ENCODE results near the gene GPR26.

GPR26 gene

GRCh38 chr10:123704812-123705211 is 38.7 kb downstream of the GPR26 start:
- Histone ChIP-seq H2AFZ (ENCODE audit: low read depth, low read length) (0 out of 2 replicates have a peak overlapping the region, but pooled peaks have one; percentile 22), H3K9me3 (ENCODE audit: insufficient read depth, low read length, severe bottlenecking) (no peaks in the 10 kb centered on the region), H4K20me1 (ENCODE audit: insufficient read depth, low read length) (no peaks in the 10 kb centered on the region), H3K4me3 (ENCODE audit: low read depth in 1 of 2, low read length in 2 of 2) (0 out of 4 replicates have a peak overlapping the region, but pooled peaks of 1 of the 2 experiments have one; percentile 15), H3K27ac (ENCODE audit: low read length) (peak overlapping the region; percentile 94), H3K4me2 (ENCODE audit: insufficient read depth, low read length) (peak overlapping the region; percentile 43), H3K9ac (ENCODE audit: low read depth, low read length) (peak overlapping the region; percentile 49), H3K36me3 (ENCODE audit: insufficient read depth, low read length) (no peaks in the 10 kb centered on the region), H3K79me2 (ENCODE audit: insufficient read depth, low read length) (no peaks in the 10 kb centered on the region), H3K4me1 (ENCODE audit: insufficient read depth, low read length) (peaks cover 68% of the 10 kb centered on the region), H3K27me3 (ENCODE audit: insufficient read depth, low read length, poor library complexity) (no peaks in the 10 kb centered on the region)
- ATAC-seq (ENCODE audit: insufficient read depth, low read depth) (peak; percentile 64), DNase-seq (peak; percentile 13)
- TF ChIP-seq CTCF (IDR thresholded peaks at IDR 0.05; ENCODE audit: borderline replicate concordance, extremely low read depth, low read length, poor library complexity, severe bottlenecking) (no peak), EZH2 (IDR thresholded peaks at IDR 0.05; ENCODE audit: borderline replicate concordance, low read depth, low read length, severe bottlenecking) (no peak)

- H2AFZ ChIP-seq (ENCODE audit: low read depth, low read length), result no peak overlapping the region; the same call in 1 of the 2 replicates
- H3K27me3 ChIP-seq (ENCODE audit: insufficient read depth, low read length, poor library complexity), result no peaks in the 10 kb centered on the region
- no peaks in the 10 kb centered on the region for H3K36me3 ChIP-seq (ENCODE audit: insufficient read depth, low read length)
- H3K79me2 ChIP-seq (ENCODE audit: insufficient read depth, low read length), result no peaks in the 10 kb centered on the region
- H3K4me2 ChIP-seq (ENCODE audit: insufficient read depth, low read length), result peak overlapping the region; percentile 15; the same call in 1 of the 2 replicates
- no peaks in the 10 kb centered on the region for H3K9me3 ChIP-seq (ENCODE audit: insufficient read depth, low read length, severe bottlenecking)
- ATAC-seq (ENCODE audit: insufficient read depth, low read depth), result no peak
- H4K20me1 ChIP-seq (ENCODE audit: insufficient read depth, low read length), result no peaks in the 10 kb centered on the region
- H3K27ac ChIP-seq (ENCODE audit: low read length), result peak overlapping the region; percentile 94
- TF ChIP-seq CTCF (IDR thresholded peaks at IDR 0.05; ENCODE audit: borderline replicate concordance, extremely low read depth, low read length, poor library complexity, severe bottlenecking) (no peak), EZH2 (IDR thresholded peaks at IDR 0.05; ENCODE audit: borderline replicate concordance, low read depth, low read length, severe bottlenecking) (no peak)
- no peak for DNase-seq
- no peak overlapping the region for H3K4me3 ChIP-seq (ENCODE audit: low read depth in 1 of 2, low read length in 2 of 2)
- peaks cover 68% of the 10 kb centered on the region for H3K4me1 ChIP-seq (ENCODE audit: insufficient read depth, low read length)
- peak overlapping the region; percentile 49 for H3K9ac ChIP-seq (ENCODE audit: low read depth, low read length)
These were observed 40.1 kb downstream of the GPR26 start for GRCh38 chr10:123706236-123706635.

- Histone ChIP-seq H3K27ac (ENCODE audit: low read length) (no peak overlapping the region), H3K4me2 (ENCODE audit: insufficient read depth, low read length) (no peak overlapping the region), H3K4me3 (ENCODE audit: low read depth in 1 of 2, low read length in 2 of 2) (no peak overlapping the region), H3K27me3 (ENCODE audit: insufficient read depth, low read length, poor library complexity) (no peaks in the 10 kb centered on the region), H4K20me1 (ENCODE audit: insufficient read depth, low read length) (no peaks in the 10 kb centered on the region), H3K9me3 (ENCODE audit: insufficient read depth, low read length, severe bottlenecking) (peaks cover 8% of the 10 kb centered on the region), H3K36me3 (ENCODE audit: insufficient read depth, low read length) (no peaks in the 10 kb centered on the region), H3K79me2 (ENCODE audit: insufficient read depth, low read length) (no peaks in the 10 kb centered on the region), H3K9ac (ENCODE audit: low read depth, low read length) (no peak overlapping the region), H2AFZ (ENCODE audit: low read depth, low read length) (no peak overlapping the region), H3K4me1 (ENCODE audit: insufficient read depth, low read length) (no peaks in the 10 kb centered on the region)
- ATAC-seq (ENCODE audit: insufficient read depth, low read depth) (no peak), DNase-seq (no peak)
- no peak for TF ChIP-seq CTCF (IDR thresholded peaks at IDR 0.05; ENCODE audit: borderline replicate concordance, extremely low read depth, low read length, poor library complexity, severe bottlenecking)
- no peak for TF ChIP-seq EZH2 (IDR thresholded peaks at IDR 0.05; ENCODE audit: borderline replicate concordance, low read depth, low read length, severe bottlenecking)
These were observed 49.4 kb downstream of the GPR26 start for GRCh38 chr10:123715546-123715945.

- Histone ChIP-seq H3K27me3 (ENCODE audit: insufficient read depth, low read length, poor library complexity) (no peaks in the 10 kb centered on the region), H3K4me3 (ENCODE audit: low read depth in 1 of 2, low read length in 2 of 2) (no peak overlapping the region), H3K9me3 (ENCODE audit: insufficient read depth, low read length, severe bottlenecking) (peaks cover 8% of the 10 kb centered on the region), H3K4me1 (ENCODE audit: insufficient read depth, low read length) (no peaks in the 10 kb centered on the region), H3K79me2 (ENCODE audit: insufficient read depth, low read length) (no peaks in the 10 kb centered on the region), H3K36me3 (ENCODE audit: insufficient read depth, low read length) (no peaks in the 10 kb centered on the region), H3K9ac (ENCODE audit: low read depth, low read length) (no peak overlapping the region), H4K20me1 (ENCODE audit: insufficient read depth, low read length) (no peaks in the 10 kb centered on the region), H2AFZ (ENCODE audit: low read depth, low read length) (no peak overlapping the region), H3K4me2 (ENCODE audit: insufficient read depth, low read length) (no peak overlapping the region), H3K27ac (ENCODE audit: low read length) (no peak overlapping the region)
- DNase-seq (no peak), ATAC-seq (ENCODE audit: insufficient read depth, low read depth) (no peak)
- TF ChIP-seq CTCF (IDR thresholded peaks at IDR 0.05; ENCODE audit: borderline replicate concordance, extremely low read depth, low read length, poor library complexity, severe bottlenecking), result no peak
These were observed 51.2 kb downstream of the GPR26 start for GRCh38 chr10:123717336-123717735.
